Loucy (cell line): ENCODE measurements around the gene CDC42BPB.

ENCODE experiments used
- H2AFZ ChIP-seq: fragments of 200-600 bp; sonication (generic); 2 replicates; pipeline ENCODE4 v1.6.0; 2016; ENCODE audit warnings: antibody characterized with exemption, mild to moderate bottlenecking, low read length, moderate library complexity
- H3F3A ChIP-seq: fragments of 200-600 bp; 2 replicates; pipeline ENCODE4 v1.6.0; 2016; ENCODE audit warnings: antibody characterized with exemption, low read depth, mild to moderate bottlenecking
- H3K27me3 ChIP-seq: fragments of 200-600 bp; sonication (generic); 2 replicates; pipeline ENCODE4 v1.6.1; 2014; ENCODE audit warnings: low read length, mild to moderate bottlenecking; ENCODE audit not compliant: insufficient read depth, poor library complexity, severe bottlenecking
- H3K36me3 ChIP-seq: fragments of 200-600 bp; sonication (generic); 2 replicates; pipeline ENCODE4 v1.6.1; 2016; ENCODE audit warnings: low read length; ENCODE audit not compliant: insufficient read depth
- H3K4me1 ChIP-seq: fragments of 200-600 bp; sonication (generic); 2 replicates; pipeline ENCODE4 v1.5.1; 2014; ENCODE audit warnings: low read length, mild to moderate bottlenecking; ENCODE audit not compliant: insufficient read depth, poor library complexity, severe bottlenecking
- H3K4me2 ChIP-seq: fragments of 200-600 bp; sonication (generic); 2 replicates; pipeline ENCODE4 v1.6.0; 2014; ENCODE audit warnings: antibody characterized with exemption, low read length, low read depth, mild to moderate bottlenecking; ENCODE audit not compliant: poor library complexity, severe bottlenecking
- H3K4me3 ChIP-seq: fragments of 200-600 bp; sonication (generic); 2 replicates; pipeline ENCODE4 v1.5.1; 2014; ENCODE audit warnings: low read length, mild to moderate bottlenecking, mixed read lengths; ENCODE audit not compliant: poor library complexity, severe bottlenecking
- H3K79me2 ChIP-seq: fragments of 200-600 bp; sonication (generic); 2 replicates; pipeline ENCODE4 v1.6.1; 2014; ENCODE audit warnings: low read length; ENCODE audit not compliant: insufficient read depth
- H3K9ac ChIP-seq: fragments of 200-600 bp; sonication (generic); 2 replicates; pipeline ENCODE4 v1.6.0; 2014; ENCODE audit warnings: mild to moderate bottlenecking, low read depth, low read length, moderate library complexity; ENCODE audit not compliant: poor library complexity, severe bottlenecking
- H3K9me2 ChIP-seq: fragments of 200-600 bp; sonication (generic); replicated peaks from 2 replicates; pipeline ENCODE4 v1.6.1; 2016; ENCODE audit warnings: low read depth, low read length, mixed read lengths
- H3K9me3 ChIP-seq: fragments of 200-600 bp; sonication (generic); 2 replicates; pipeline ENCODE4 v1.6.1; 2014; ENCODE audit warnings: mild to moderate bottlenecking, antibody characterized with exemption, low read length, low read depth; ENCODE audit not compliant: insufficient read depth
- H4K20me1 ChIP-seq: fragments of 200-600 bp; sonication (generic); 2 replicates; pipeline ENCODE4 v1.6.0; 2014; ENCODE audit warnings: antibody characterized with exemption, low read length, mild to moderate bottlenecking; ENCODE audit not compliant: insufficient read depth, poor library complexity, severe bottlenecking
- EZH2phosphoT487 ChIP-seq: fragments of 200-600 bp; IDR thresholded peaks from 2 replicates; pipeline ENCODE4 v1.6.1; 2018; ENCODE audit warnings: antibody characterized with exemption, mild to moderate bottlenecking, moderate library complexity, borderline replicate concordance
- TF ChIP-seq, protein P1 (sequence below): fragments of 200-600 bp; sonication (generic); conservative IDR thresholded peaks from 2 replicates; pipeline ENCODE4 v1.5.1; 2014; ENCODE audit warnings: mild to moderate bottlenecking, antibody characterized with exemption, low read length

The CDC42BPB gene

DNA sequence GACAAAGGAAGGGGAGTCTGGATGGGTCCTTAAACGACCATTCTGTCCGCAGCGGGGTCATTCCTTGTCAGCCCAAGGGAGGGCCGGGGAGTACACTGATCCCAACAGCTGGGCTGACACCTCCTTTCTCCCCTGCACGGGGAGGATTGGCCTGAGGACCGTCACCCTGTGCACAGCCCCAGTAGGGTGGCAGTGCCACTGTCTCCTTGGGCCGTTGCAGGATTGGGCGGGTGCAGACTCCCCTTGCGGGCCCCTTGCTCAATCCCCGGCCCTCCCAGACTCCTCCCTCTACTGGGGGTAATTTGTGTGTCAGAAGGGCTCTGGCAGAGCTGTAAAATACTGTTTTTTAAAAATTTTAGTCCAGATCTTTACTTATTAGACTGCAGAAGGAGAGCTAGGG is 147.4 kb downstream of the CDC42BPB start:
- peaks cover 9% of the 10 kb centered on the region for H3K4me1 ChIP-seq
- TF ChIP-seq EZH2phosphoT487 = no peak
- TF ChIP-seq, protein P1, sequence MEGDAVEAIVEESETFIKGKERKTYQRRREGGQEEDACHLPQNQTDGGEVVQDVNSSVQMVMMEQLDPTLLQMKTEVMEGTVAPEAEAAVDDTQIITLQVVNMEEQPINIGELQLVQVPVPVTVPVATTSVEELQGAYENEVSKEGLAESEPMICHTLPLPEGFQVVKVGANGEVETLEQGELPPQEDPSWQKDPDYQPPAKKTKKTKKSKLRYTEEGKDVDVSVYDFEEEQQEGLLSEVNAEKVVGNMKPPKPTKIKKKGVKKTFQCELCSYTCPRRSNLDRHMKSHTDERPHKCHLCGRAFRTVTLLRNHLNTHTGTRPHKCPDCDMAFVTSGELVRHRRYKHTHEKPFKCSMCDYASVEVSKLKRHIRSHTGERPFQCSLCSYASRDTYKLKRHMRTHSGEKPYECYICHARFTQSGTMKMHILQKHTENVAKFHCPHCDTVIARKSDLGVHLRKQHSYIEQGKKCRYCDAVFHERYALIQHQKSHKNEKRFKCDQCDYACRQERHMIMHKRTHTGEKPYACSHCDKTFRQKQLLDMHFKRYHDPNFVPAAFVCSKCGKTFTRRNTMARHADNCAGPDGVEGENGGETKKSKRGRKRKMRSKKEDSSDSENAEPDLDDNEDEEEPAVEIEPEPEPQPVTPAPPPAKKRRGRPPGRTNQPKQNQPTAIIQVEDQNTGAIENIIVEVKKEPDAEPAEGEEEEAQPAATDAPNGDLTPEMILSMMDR = no peak
- H3K27me3 ChIP-seq = no peaks in the 10 kb centered on the region
- H3K9me3 ChIP-seq = no peaks in the 10 kb centered on the region
- H3F3A ChIP-seq = no peaks in the 10 kb centered on the region
- H4K20me1 ChIP-seq = no peaks in the 10 kb centered on the region
- no peaks in the 10 kb centered on the region for H3K9me2 ChIP-seq
- H2AFZ ChIP-seq = no peak overlapping the region
- H3K4me2 ChIP-seq = no peak overlapping the region
- no peaks in the 10 kb centered on the region for H3K79me2 ChIP-seq
- H3K4me3 ChIP-seq = no peak overlapping the region
- peaks cover 10% of the 10 kb centered on the region; the same call in 1 of the 2 replicates for H3K36me3 ChIP-seq
- no peak overlapping the region for H3K9ac ChIP-seq

DNA sequence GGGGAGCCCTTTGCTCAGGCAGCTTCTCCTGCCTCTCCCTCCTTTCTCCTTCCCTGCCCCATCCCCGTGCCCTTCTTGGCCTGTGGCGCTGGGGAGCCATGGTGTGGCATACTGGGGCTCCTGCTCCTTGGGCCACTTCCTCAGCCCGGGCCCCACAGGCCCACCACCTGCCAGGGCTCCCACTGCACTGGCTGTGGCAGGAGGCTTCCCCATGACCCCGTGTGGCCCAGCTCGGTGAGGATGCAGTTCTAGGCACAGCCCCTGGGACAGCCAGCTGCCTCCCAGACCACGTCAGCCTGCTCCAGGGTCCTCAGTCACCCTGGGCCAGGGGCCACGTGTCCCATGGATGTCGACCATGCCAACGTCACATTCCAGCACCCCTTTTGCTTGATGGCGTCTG is 147.9 kb downstream of the CDC42BPB start:
- Histone ChIP-seq H3K27me3 (no peaks in the 10 kb centered on the region), H3K4me2 (no peak overlapping the region), H2AFZ (no peak overlapping the region), H3F3A (no peaks in the 10 kb centered on the region), H3K79me2 (no peaks in the 10 kb centered on the region), H3K4me1 (peaks cover 5% of the 10 kb centered on the region), H3K4me3 (no peak overlapping the region), H3K9me3 (no peaks in the 10 kb centered on the region), H3K9ac (no peak overlapping the region), H4K20me1 (no peaks in the 10 kb centered on the region), H3K36me3 (peaks cover 10% of the 10 kb centered on the region; the same call in 1 of the 2 replicates), H3K9me2 (no peaks in the 10 kb centered on the region)
- TF ChIP-seq, protein P1 = no peak
- no peak for TF ChIP-seq EZH2phosphoT487

DNA sequence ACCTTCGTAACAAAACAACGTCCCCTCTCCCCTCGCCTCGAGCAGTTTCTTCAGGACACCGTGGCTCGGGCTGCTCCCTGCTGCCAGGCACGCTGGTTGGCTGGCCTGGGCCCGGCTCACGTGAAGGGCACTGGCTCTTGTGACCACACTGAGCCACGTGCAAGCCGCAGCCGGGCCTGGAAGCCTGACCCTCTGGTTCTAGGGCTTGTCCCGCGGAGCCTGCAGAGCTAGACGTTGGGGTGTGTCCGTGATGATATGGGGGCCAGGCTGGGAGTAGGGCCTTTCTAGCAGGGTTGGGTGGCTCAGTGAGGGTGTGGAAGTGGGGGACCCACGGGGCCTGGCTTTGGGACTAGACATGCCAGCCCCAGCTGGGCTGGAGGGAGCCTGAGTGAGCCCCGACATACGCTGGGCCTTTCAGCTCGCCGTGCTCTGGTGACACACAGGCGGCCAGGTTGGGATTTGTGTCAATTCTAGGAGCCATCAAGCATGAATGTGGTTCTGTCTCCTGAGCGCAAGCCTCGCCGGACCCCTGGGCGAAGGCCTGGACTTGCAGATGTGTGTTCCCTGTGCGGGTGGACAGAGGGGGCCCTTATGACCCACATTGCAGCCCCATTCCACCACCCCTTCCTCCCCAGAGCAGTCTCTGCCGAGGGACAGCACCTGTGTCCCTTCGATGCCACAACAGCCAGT is 148.4 kb downstream of the CDC42BPB start:
- H3K4me1 ChIP-seq = no peaks in the 10 kb centered on the region
- H2AFZ ChIP-seq = no peak overlapping the region
- H3K4me2 ChIP-seq = no peak overlapping the region
- H3K4me3 ChIP-seq = no peak overlapping the region
- H3K36me3 ChIP-seq = peaks cover 10% of the 10 kb centered on the region; the same call in 1 of the 2 replicates
- H3K9me3 ChIP-seq = no peaks in the 10 kb centered on the region
- no peaks in the 10 kb centered on the region for H3K9me2 ChIP-seq
- no peaks in the 10 kb centered on the region for H3K27me3 ChIP-seq
- H3K9ac ChIP-seq = no peak overlapping the region
- no peaks in the 10 kb centered on the region for H3F3A ChIP-seq
- TF ChIP-seq, protein P1 = no peak
- TF ChIP-seq EZH2phosphoT487 = no peak
- H4K20me1 ChIP-seq = no peaks in the 10 kb centered on the region
- H3K79me2 ChIP-seq = no peaks in the 10 kb centered on the region
